ENCODE data around the gene VPS52.

DNA sequence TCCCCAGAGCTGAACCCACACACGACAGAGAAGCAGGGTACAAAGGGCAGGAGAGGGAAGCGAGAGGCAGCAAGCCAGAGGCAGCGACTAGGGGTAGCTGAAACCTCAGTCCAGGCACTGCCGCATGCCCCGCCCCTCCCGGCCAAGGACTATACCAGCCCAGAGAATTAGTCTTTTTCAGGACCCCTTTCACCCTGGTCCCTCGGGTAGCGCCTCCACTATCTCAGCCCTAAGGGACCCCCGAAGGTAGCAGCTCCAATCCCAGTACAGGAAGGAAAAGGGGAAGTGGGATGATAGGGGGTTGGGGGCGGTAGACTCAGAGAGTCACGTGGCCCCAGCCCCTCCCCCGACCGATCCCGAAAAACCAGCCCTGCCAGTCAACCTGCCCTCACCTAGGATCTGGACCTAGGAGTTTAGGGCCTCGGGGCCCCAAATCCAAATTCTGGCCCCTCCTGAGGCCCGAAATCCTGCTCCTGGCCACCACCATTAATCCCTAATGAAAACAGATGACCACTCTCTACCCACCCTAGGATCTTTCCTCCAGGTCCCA is 25.8 kb upstream of the VPS52 start:
- TF ChIP-seq, protein P1, sequence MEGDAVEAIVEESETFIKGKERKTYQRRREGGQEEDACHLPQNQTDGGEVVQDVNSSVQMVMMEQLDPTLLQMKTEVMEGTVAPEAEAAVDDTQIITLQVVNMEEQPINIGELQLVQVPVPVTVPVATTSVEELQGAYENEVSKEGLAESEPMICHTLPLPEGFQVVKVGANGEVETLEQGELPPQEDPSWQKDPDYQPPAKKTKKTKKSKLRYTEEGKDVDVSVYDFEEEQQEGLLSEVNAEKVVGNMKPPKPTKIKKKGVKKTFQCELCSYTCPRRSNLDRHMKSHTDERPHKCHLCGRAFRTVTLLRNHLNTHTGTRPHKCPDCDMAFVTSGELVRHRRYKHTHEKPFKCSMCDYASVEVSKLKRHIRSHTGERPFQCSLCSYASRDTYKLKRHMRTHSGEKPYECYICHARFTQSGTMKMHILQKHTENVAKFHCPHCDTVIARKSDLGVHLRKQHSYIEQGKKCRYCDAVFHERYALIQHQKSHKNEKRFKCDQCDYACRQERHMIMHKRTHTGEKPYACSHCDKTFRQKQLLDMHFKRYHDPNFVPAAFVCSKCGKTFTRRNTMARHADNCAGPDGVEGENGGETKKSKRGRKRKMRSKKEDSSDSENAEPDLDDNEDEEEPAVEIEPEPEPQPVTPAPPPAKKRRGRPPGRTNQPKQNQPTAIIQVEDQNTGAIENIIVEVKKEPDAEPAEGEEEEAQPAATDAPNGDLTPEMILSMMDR (conservative IDR thresholded peaks at IDR 0.05; ENCODE audit: low read length): no peak
- no peak for TF ChIP-seq EZH2phosphoT487 (IDR thresholded peaks at IDR 0.05; ENCODE audit: borderline replicate concordance, low read depth, low read length)
